MM.1S (cell line): Measurements from ENCODE around the gene KLHL3.

Experiments
- DNase-seq: peaks from one replicate; pipeline ENCODE4 v3.0.0-alpha.2; 2015
- H2AFZ ChIP-seq: fragments of 300-600 bp; sonication (generic); 2 replicates; pipeline ENCODE4 v1.6.0; 2016; ENCODE audit warnings: antibody characterized with exemption, low read length
- H3F3A ChIP-seq: fragments of 300-600 bp; sonication (generic); 2 replicates; pipeline ENCODE4 v1.6.1; 2016; ENCODE audit warnings: mild to moderate bottlenecking, antibody characterized with exemption, low read length, moderate library complexity, mixed read lengths; ENCODE audit not compliant: insufficient read depth
- H3K27ac ChIP-seq: fragments of 300-600 bp; sonication (generic); 2 replicates; pipeline ENCODE4 v1.5.1; 2016; ENCODE audit warnings: mild to moderate bottlenecking, low read length
- H3K27me3 ChIP-seq: fragments of 300-600 bp; sonication (generic); replicated peaks from 2 replicates; pipeline ENCODE4 v1.6.0; 2016; ENCODE audit warnings: low read length; ENCODE audit not compliant: insufficient read depth
- H3K36me3 ChIP-seq: fragments of 300-600 bp; sonication (generic); replicated peaks from 2 replicates; pipeline ENCODE4 v1.6.1; 2016; ENCODE audit warnings: mild to moderate bottlenecking, low read length, mixed read lengths; ENCODE audit not compliant: insufficient read depth
- H3K4me1 ChIP-seq: fragments of 300-600 bp; sonication (generic); 2 replicates; pipeline ENCODE4 v1.6.1; 2016; ENCODE audit warnings: low read length, mixed read lengths
- H3K4me2 ChIP-seq: fragments of 300-600 bp; sonication (generic); 2 replicates; pipeline ENCODE4 v1.6.0; 2016; ENCODE audit warnings: low read depth, low read length
- H3K4me3 ChIP-seq: fragments of 300-600 bp; sonication (generic); 2 replicates; pipeline ENCODE4 v1.5.1; 2016; ENCODE audit warnings: low read length, mixed read lengths
- H3K79me2 ChIP-seq: fragments of 300-600 bp; sonication (generic); 2 replicates; pipeline ENCODE4 v1.6.1; 2016; ENCODE audit warnings: mixed run types, low read length, mixed read lengths
- H3K9ac ChIP-seq: fragments of 300-600 bp; sonication (generic); 2 replicates; pipeline ENCODE4 v1.6.1; 2016; ENCODE audit warnings: low read length, mixed read lengths
- H3K9me2 ChIP-seq: fragments of 300-600 bp; sonication (generic); replicated peaks from 2 replicates; pipeline ENCODE4 v1.6.1; 2016; ENCODE audit warnings: mild to moderate bottlenecking, low read length, mixed read lengths; ENCODE audit not compliant: insufficient read depth
- H3K9me3 ChIP-seq: fragments of 300-600 bp; sonication (generic); replicated peaks from 2 replicates; pipeline ENCODE4 v1.6.1; 2016; ENCODE audit warnings: mild to moderate bottlenecking, low read length, mixed read lengths; ENCODE audit not compliant: insufficient read depth
- H4K20me1 ChIP-seq: fragments of 300-600 bp; sonication (generic); 2 replicates; pipeline ENCODE4 v1.6.1; 2016; ENCODE audit warnings: mild to moderate bottlenecking, low read length, moderate library complexity, mixed read lengths; ENCODE audit not compliant: insufficient read depth
- CTCF ChIP-seq: fragments of 300-600 bp; sonication (generic); IDR thresholded peaks from 2 replicates; pipeline ENCODE4 v1.5.1; 2016; ENCODE audit warnings: antibody characterized with exemption, low read length, mixed read lengths
- EZH2 ChIP-seq: fragments of 300-600 bp; sonication (generic); optimal IDR thresholded peaks from 2 replicates; pipeline ENCODE3; 2017; ENCODE audit warnings: low read depth, mild to moderate bottlenecking, antibody characterized with exemption, low read length, mixed read lengths
- EZH2phosphoT487 ChIP-seq: fragments of 300-600 bp; sonication (generic); IDR thresholded peaks from 2 replicates; pipeline ENCODE4 v1.6.1; 2018; ENCODE audit warnings: antibody characterized with exemption, low read length

KLHL3 gene

GRCh38 chr5:137627293-137627692 is 108.6 kb downstream of the KLHL3 start:
- Histone ChIP-seq H3K9me2 (no peaks in the 10 kb centered on the region), H3K27ac (no peak overlapping the region), H3F3A (no peaks in the 10 kb centered on the region), H3K27me3 (no peaks in the 10 kb centered on the region), H4K20me1 (no peaks in the 10 kb centered on the region), H3K79me2 (no peaks in the 10 kb centered on the region), H3K9ac (no peak overlapping the region), H3K36me3 (no peaks in the 10 kb centered on the region), H3K4me1 (peaks cover 7% of the 10 kb centered on the region), H2AFZ (no peak overlapping the region), H3K9me3 (no peaks in the 10 kb centered on the region), H3K4me3 (no peak overlapping the region), H3K4me2 (no peak overlapping the region)
- no peak for DNase-seq
- TF ChIP-seq CTCF (no peak), EZH2 (no peak), EZH2phosphoT487 (no peak)

DNA sequence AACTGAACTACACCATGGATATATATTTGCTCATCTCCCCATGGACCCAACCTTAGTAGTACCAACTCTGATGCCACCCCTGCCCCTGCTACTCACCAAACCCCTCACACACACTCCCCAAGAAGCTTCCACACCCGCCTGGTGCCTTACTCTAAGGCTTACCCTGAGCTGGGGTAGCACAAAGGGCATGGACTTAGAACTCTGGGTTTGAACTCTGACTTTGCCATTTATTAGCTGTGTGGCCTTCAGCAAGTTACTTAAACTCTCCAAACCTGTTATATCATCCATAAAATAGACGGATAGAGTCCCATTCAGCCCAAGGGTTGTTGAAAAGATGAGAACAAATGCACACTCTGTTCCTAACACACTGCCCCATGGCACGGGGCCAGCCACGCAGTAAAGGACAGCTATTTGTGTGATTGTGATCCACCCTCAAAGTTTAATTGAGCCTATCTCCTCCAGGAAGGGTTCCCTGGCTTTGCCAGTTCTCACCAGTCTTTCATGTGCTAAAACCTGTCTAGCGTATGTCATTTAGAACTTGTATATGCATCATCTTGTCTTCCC is 111.0 kb downstream of the KLHL3 start:
- Histone ChIP-seq H3F3A (no peaks in the 10 kb centered on the region), H3K36me3 (no peaks in the 10 kb centered on the region), H3K9ac (no peak overlapping the region), H3K27me3 (no peaks in the 10 kb centered on the region), H3K79me2 (no peaks in the 10 kb centered on the region), H3K9me2 (no peaks in the 10 kb centered on the region), H3K4me1 (peaks cover 7% of the 10 kb centered on the region), H3K9me3 (no peaks in the 10 kb centered on the region), H4K20me1 (no peaks in the 10 kb centered on the region), H3K4me3 (no peak overlapping the region), H3K4me2 (no peak overlapping the region), H3K27ac (no peak overlapping the region), H2AFZ (no peak overlapping the region)
- TF ChIP-seq EZH2 (no peak), CTCF (no peak), EZH2phosphoT487 (no peak)
- no peak for DNase-seq

- Histone ChIP-seq H3K9ac (no peak overlapping the region), H3K79me2 (no peaks in the 10 kb centered on the region), H3K9me3 (no peaks in the 10 kb centered on the region), H3K4me2 (no peak overlapping the region), H3K4me3 (no peak overlapping the region), H3K36me3 (no peaks in the 10 kb centered on the region), H4K20me1 (no peaks in the 10 kb centered on the region), H3K4me1 (peaks cover 7% of the 10 kb centered on the region), H3K27ac (no peak overlapping the region), H3K27me3 (no peaks in the 10 kb centered on the region), H3F3A (no peaks in the 10 kb centered on the region), H2AFZ (no peak overlapping the region), H3K9me2 (no peaks in the 10 kb centered on the region)
- DNase-seq = no peak
- no peak for TF ChIP-seq EZH2phosphoT487
- no peak for TF ChIP-seq CTCF
- TF ChIP-seq EZH2 = no peak
These were observed 113.0 kb downstream of the KLHL3 start for GRCh38 chr5:137622850-137623249.
